Tibial nerve (tissue), 4 donors: Measurements from ENCODE around the gene CEP63.

Experiments used
- CTCF ChIP-seq, 5 experiments: fragments of 200-600 bp in 3 of 5; fragments of 450-650 bp in 2 of 5; sonication (generic) in 3 of 5; IDR thresholded peaks; one replicate each; pipeline ENCODE4 v1.5.1; 2016 to 2019; ENCODE audit warnings: antibody characterized with exemption in 5 of 5, mild to moderate bottlenecking in 3 of 5, moderate library complexity in 2 of 5
- EP300 ChIP-seq, 2 donors: sonication (generic); formaldehyde crosslinking; IDR thresholded peaks; one replicate each; pipeline ENCODE4 v1.6.1; 2017; ENCODE audit warnings: antibody characterized with exemption in 2 of 2, mild to moderate bottlenecking in 1 of 2

- TF ChIP-seq CTCF (IDR thresholded peaks at IDR 0.05): no peak
- TF ChIP-seq EP300 (IDR thresholded peaks at IDR 0.05): no peak
Measured at GRCh38 chr3:134552784-134553183, 66.9 kb downstream of the CEP63 start.
